HepG2 (cell line): ENCODE results near the gene CCDC57. TPM values are rescaled to one million over a fixed set of nuclear protein-coding genes. Genes with fewer than 3 reads are reported as not detected.

ENCODE experiments used
- CAMTA2 ChIP-seq: sonication (generic); formaldehyde crosslinking; IDR thresholded peaks from 2 replicates; pipeline ENCODE4 v1.4.0; 2020; ENCODE audit warnings: mild to moderate bottlenecking, missing genetic modification reagents, borderline replicate concordance
- ELF4 ChIP-seq: sonication (generic); formaldehyde crosslinking; IDR thresholded peaks from 2 replicates; pipeline ENCODE4 v1.5.0; 2020; ENCODE audit warnings: missing genetic modification reagents, mild to moderate bottlenecking, moderate library complexity, borderline replicate concordance
- MAX ChIP-seq: IDR thresholded peaks from 2 replicates; pipeline ENCODE4 v1.6.1; 2012; ENCODE audit warnings: inconsistent platforms
- POGK ChIP-seq: sonication (generic); formaldehyde crosslinking; conservative IDR thresholded peaks from 2 replicates; pipeline ENCODE4 v1.8.0; 2022; ENCODE audit warnings: mild to moderate bottlenecking, moderate library complexity, missing genetic modification reagents
- RAD21 ChIP-seq: fragments of 450-650 bp; formaldehyde crosslinking; IDR thresholded peaks from 2 replicates; pipeline ENCODE4 v1.5.0; 2020; ENCODE audit warnings: mild to moderate bottlenecking
- SIN3A ChIP-seq: IDR thresholded peaks from 2 replicates; pipeline ENCODE4 v1.6.1; 2011; ENCODE audit warnings: low read depth, mild to moderate bottlenecking, control low read depth, low read length, borderline replicate concordance
- SSRP1 ChIP-seq: IDR thresholded peaks from 2 replicates; pipeline ENCODE4 v1.6.1; 2016; ENCODE audit warnings: control low read depth
- TCF7L2 ChIP-seq: IDR thresholded peaks from 2 replicates; pipeline ENCODE4 v1.6.1; 2011; ENCODE audit warnings: mild to moderate bottlenecking, low read depth, low read length, moderate library complexity
- TP53 ChIP-seq: sonication (generic); formaldehyde crosslinking; conservative IDR thresholded peaks from 2 replicates; pipeline ENCODE4 v1.4.0; 2020; ENCODE audit warnings: missing genetic modification reagents
- ZBTB7B ChIP-seq: sonication (generic); formaldehyde crosslinking; IDR thresholded peaks from 2 replicates; pipeline ENCODE4 v1.4.0; 2020; ENCODE audit warnings: missing genetic modification reagents
- ZNF225 ChIP-seq: sonication (generic); formaldehyde crosslinking; IDR thresholded peaks from 2 replicates; pipeline ENCODE4 v1.4.0; 2020; ENCODE audit warnings: mild to moderate bottlenecking, missing genetic modification reagents
- ZNF30 ChIP-seq: sonication (generic); formaldehyde crosslinking; IDR thresholded peaks from 2 replicates; pipeline ENCODE4 v1.5.0; 2020; ENCODE audit warnings: mild to moderate bottlenecking, missing genetic modification reagents
- ZNF407 ChIP-seq: sonication (generic); formaldehyde crosslinking; IDR thresholded peaks from one replicate; pipeline ENCODE4 v1.5.1; 2020; ENCODE audit warnings: mild to moderate bottlenecking, missing genetic modification reagents; ENCODE audit errors: not compliant biosample characterization
- ZNF724P ChIP-seq: sonication (generic); formaldehyde crosslinking; IDR thresholded peaks from 2 replicates; pipeline ENCODE4 v1.8.0; 2022; ENCODE audit warnings: missing genetic modification reagents, borderline replicate concordance
- ZNF770 ChIP-seq: sonication (generic); formaldehyde crosslinking; IDR thresholded peaks from 2 replicates; pipeline ENCODE4 v1.5.0; 2020; ENCODE audit warnings: mild to moderate bottlenecking, missing genetic modification reagents
- ZNF83 ChIP-seq: sonication (generic); formaldehyde crosslinking; IDR thresholded peaks from 2 replicates; pipeline ENCODE4 v1.4.0; 2020; ENCODE audit warnings: missing genetic modification reagents, mild to moderate bottlenecking, borderline replicate concordance
- polyA plus RNA-seq, 8 experiments: library from polyadenylated mRNA; depleted of rRNA in 3 of 8; stranded (reverse) in 7 of 8; unstranded in 1 of 8; fragments of >200 nt; fragmentation: Illumina TruSeq in 4 of 8; extraction: Trizol in 4 of 8; gene quantifications; 2 replicates each; pipeline versions ENCODE4 v1.2.1 to v1.2.3, GENCODE V29; 2011 to 2016; ENCODE audit warnings: low read depth in 4 of 8, missing spikeins in 1 of 8, mixed read lengths in 1 of 8; ENCODE audit not compliant: insufficient read depth in 1 of 8
- total RNA-seq, 5 experiments: library from RNA; depleted of rRNA; stranded (reverse); fragments of >200 nt; fragmentation: Illumina TruSeq; extraction: Trizol; gene quantifications; 2 replicates each; pipeline ENCODE4 v1.2.3, GENCODE V29; 2016; ENCODE audit warnings: low read depth in 1 of 5

Gene CCDC57
- total and polyA plus RNA-seq, 2 of the 13 experiments (the other 11 are each of a cell fraction or from before 2014, with no cell fraction given) = 59.3 to 59.9 TPM

- no peak for TF ChIP-seq TCF7L2
- no peak for TF ChIP-seq ZNF30
- TF ChIP-seq POGK (CRISPR knock-in tag) = no peak
- TF ChIP-seq RAD21 (CRISPR knock-in tag) = peak; percentile 24; the same call in 1 of the 2 replicates
- TF ChIP-seq CAMTA2 (CRISPR knock-in tag) = no peak
- TF ChIP-seq ZNF407 (CRISPR knock-in tag) = no peak
- 0 out of 2 replicates have a peak, but pooled peaks have one; percentile 6 for TF ChIP-seq ZBTB7B (CRISPR knock-in tag)
- TF ChIP-seq ZNF83 = no peak
- 0 out of 2 replicates have a peak, but pooled peaks have one; percentile 9 for TF ChIP-seq ZNF724P (CRISPR knock-in tag)
- TF ChIP-seq SSRP1 (CRISPR knock-in tag) = peak; percentile 7; the same call in 1 of the 2 replicates
- no peak for TF ChIP-seq TP53 (CRISPR knock-in tag)
- TF ChIP-seq ELF4 = no peak
- no peak for TF ChIP-seq ZNF770 (CRISPR knock-in tag)
- 0 out of 2 replicates have a peak, but pooled peaks have one; percentile 5 for TF ChIP-seq MAX
- TF ChIP-seq SIN3A = 0 out of 2 replicates have a peak, but pooled peaks have one; percentile 6
- TF ChIP-seq ZNF225 = no peak
Observed at GRCh38 chr17:82077617-82078358, 134.9 kb downstream of the CCDC57 start (continued).
